K562 (cell line): ENCODE measurements around the gene IFTAP. TPM values are rescaled to one million over a fixed set of nuclear protein-coding genes. Genes with fewer than 3 reads are reported as not detected.

Experiments used
- ARNT ChIP-seq, 2 experiments: fragments of 450-650 bp; IDR thresholded peaks; 2 replicates each; pipeline ENCODE4 v1.6.1; 2016; ENCODE audit warnings: mild to moderate bottlenecking in 1 of 2
- LARP7 ChIP-seq: fragments of 450-650 bp; IDR thresholded peaks from 2 replicates; pipeline ENCODE4 v1.6.1; 2016
- PYGO2 ChIP-seq: fragments of 450-650 bp; IDR thresholded peaks from 2 replicates; pipeline ENCODE4 v1.6.1; 2016; ENCODE audit warnings: mild to moderate bottlenecking, missing genetic modification characterization, moderate library complexity, missing compliant biosample characterization
- RAD51 ChIP-seq: fragments of 450-650 bp; IDR thresholded peaks from 2 replicates; pipeline ENCODE4 v1.7.1; 2016; ENCODE audit warnings: low read depth, mild to moderate bottlenecking, borderline replicate concordance
- TBP ChIP-seq: optimal IDR thresholded peaks from 2 replicates; pipeline ENCODE3; 2011; ENCODE audit warnings: low read depth, low read length, improper control_type of control experiment
- ZNF3 ChIP-seq: fragments of 250-450 bp; sonication (Bioruptor Pico); IDR thresholded peaks from 2 replicates; pipeline ENCODE4 v1.5.0; 2021; ENCODE audit warnings: mild to moderate bottlenecking, moderate library complexity
- ZNF316 ChIP-seq: fragments of 450-650 bp; IDR thresholded peaks from 2 replicates; pipeline ENCODE4 v1.6.1; 2016
- polyA plus RNA-seq, 8 experiments: library from polyadenylated mRNA; depleted of rRNA in 4 of 8; stranded (reverse) in 5 of 8; unstranded in 3 of 8; fragments of >200 nt; fragmentation: Nextera tagmentation in 2 of 8; fragmentation: Illumina TruSeq in 1 of 8; extraction: Ambion mirVana in 2 of 8; extraction: Trizol in 1 of 8; gene quantifications; 2 replicates each; pipeline versions ENCODE4 v1.2.1 to v1.2.3, GENCODE V29; 2011 to 2014; ENCODE audit warnings: inconsistent platforms in 1 of 8, missing spikeins in 1 of 8
- total RNA-seq, 7 experiments: library from RNA; depleted of rRNA in 6 of 7; stranded (reverse); fragments of >200 nt in 6 of 7; fragmentation: Illumina TruSeq in 2 of 7; extraction: Trizol in 2 of 7; gene quantifications; 2 replicates each; pipeline versions ENCODE4 v1.2.1 to v1.2.3, GENCODE V29; 2011 to 2021; ENCODE audit warnings: low replicate concordance in 1 of 7
- TF ChIP-seq, protein P1 (sequence below): fragments of 200-800 bp; sonication (Bioruptor generic); IDR thresholded peaks from 2 replicates; pipeline ENCODE4 v1.6.1; 2017; ENCODE audit warnings: missing genetic modification characterization, missing compliant biosample characterization
- TF ChIP-seq, protein P2 (sequence below): fragments of 450-650 bp; IDR thresholded peaks from 2 replicates; pipeline ENCODE4 v1.6.1; 2017; ENCODE audit warnings: antibody characterized with exemption, mild to moderate bottlenecking
- TF ChIP-seq, protein P3 (sequence below): fragments of 450-650 bp; IDR thresholded peaks from 2 replicates; pipeline ENCODE4 v1.6.1; 2016; ENCODE audit warnings: mild to moderate bottlenecking, moderate library complexity

IFTAP gene
- total and polyA plus RNA-seq, 9 of the 15 experiments (the other 6 are each of a cell fraction or from before 2014, with no cell fraction given) = 9.2 to 30.0 (median 17.0) TPM

DNA sequence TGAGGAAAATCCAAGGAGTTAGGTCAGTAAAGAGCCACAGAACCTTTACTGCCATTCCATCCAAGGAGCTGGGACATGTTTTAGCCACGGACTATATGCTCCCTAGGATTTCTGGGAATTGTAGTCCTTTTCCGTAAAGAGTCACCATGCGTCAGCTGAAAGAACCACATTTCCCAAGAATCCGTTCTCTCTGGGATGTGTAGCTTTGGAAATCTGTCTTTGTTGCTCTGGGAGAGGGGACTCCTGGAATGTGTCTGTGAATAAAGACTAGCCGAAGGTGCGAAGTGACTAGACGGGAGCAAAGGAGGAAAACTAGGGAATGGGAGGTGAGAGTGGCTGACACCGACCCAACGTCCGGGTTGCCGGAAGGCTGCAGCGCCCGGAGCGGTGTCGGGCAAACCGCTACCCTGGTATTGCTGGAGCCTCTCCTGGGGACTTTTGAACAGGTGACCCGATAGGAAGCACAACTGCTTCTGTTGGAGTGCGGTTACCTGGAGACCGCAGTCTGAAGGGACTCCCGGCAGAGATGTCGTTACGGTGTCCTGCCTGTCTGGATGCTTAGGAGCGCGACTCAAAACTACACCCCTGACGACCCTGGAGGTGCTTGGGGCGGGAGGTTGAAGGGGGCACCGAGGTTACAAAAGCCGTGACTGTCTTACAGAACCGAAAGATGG is at the start of gene IFTAP (continued):
- TF ChIP-seq, protein P1, sequence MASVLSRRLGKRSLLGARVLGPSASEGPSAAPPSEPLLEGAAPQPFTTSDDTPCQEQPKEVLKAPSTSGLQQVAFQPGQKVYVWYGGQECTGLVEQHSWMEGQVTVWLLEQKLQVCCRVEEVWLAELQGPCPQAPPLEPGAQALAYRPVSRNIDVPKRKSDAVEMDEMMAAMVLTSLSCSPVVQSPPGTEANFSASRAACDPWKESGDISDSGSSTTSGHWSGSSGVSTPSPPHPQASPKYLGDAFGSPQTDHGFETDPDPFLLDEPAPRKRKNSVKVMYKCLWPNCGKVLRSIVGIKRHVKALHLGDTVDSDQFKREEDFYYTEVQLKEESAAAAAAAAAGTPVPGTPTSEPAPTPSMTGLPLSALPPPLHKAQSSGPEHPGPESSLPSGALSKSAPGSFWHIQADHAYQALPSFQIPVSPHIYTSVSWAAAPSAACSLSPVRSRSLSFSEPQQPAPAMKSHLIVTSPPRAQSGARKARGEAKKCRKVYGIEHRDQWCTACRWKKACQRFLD (CRISPR knock-in tag) = peak; percentile 71; the same call in 1 of the 2 replicates
- TF ChIP-seq ARNT (IDR thresholded peaks at IDR 0.05) (peak in 1 of 2 experiments; percentile 80; a peak in 2 of 4 replicates), ZNF316 (0 out of 2 replicates have a peak, but pooled peaks have one; percentile 10), TBP (peak; percentile 41), ZNF3 (CRISPR knock-in tag) (0 out of 2 replicates have a peak, but pooled peaks have one; percentile 26), LARP7 (no peak), PYGO2 (tag) (peak; percentile 91), RAD51 (no peak)
- TF ChIP-seq, protein P2, sequence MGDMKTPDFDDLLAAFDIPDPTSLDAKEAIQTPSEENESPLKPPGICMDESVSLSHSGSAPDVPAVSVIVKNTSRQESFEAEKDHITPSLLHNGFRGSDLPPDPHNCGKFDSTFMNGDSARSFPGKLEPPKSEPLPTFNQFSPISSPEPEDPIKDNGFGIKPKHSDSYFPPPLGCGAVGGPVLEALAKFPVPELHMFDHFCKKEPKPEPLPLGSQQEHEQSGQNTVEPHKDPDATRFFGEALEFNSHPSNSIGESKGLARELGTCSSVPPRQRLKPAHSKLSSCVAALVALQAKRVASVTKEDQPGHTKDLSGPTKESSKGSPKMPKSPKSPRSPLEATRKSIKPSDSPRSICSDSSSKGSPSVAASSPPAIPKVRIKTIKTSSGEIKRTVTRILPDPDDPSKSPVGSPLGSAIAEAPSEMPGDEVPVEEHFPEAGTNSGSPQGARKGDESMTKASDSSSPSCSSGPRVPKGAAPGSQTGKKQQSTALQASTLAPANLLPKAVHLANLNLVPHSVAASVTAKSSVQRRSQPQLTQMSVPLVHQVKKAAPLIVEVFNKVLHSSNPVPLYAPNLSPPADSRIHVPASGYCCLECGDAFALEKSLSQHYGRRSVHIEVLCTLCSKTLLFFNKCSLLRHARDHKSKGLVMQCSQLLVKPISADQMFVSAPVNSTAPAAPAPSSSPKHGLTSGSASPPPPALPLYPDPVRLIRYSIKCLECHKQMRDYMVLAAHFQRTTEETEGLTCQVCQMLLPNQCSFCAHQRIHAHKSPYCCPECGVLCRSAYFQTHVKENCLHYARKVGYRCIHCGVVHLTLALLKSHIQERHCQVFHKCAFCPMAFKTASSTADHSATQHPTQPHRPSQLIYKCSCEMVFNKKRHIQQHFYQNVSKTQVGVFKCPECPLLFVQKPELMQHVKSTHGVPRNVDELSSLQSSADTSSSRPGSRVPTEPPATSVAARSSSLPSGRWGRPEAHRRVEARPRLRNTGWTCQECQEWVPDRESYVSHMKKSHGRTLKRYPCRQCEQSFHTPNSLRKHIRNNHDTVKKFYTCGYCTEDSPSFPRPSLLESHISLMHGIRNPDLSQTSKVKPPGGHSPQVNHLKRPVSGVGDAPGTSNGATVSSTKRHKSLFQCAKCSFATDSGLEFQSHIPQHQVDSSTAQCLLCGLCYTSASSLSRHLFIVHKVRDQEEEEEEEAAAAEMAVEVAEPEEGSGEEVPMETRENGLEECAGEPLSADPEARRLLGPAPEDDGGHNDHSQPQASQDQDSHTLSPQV = peak; percentile 83; the same call in 1 of the 2 replicates
- TF ChIP-seq, protein P3, sequence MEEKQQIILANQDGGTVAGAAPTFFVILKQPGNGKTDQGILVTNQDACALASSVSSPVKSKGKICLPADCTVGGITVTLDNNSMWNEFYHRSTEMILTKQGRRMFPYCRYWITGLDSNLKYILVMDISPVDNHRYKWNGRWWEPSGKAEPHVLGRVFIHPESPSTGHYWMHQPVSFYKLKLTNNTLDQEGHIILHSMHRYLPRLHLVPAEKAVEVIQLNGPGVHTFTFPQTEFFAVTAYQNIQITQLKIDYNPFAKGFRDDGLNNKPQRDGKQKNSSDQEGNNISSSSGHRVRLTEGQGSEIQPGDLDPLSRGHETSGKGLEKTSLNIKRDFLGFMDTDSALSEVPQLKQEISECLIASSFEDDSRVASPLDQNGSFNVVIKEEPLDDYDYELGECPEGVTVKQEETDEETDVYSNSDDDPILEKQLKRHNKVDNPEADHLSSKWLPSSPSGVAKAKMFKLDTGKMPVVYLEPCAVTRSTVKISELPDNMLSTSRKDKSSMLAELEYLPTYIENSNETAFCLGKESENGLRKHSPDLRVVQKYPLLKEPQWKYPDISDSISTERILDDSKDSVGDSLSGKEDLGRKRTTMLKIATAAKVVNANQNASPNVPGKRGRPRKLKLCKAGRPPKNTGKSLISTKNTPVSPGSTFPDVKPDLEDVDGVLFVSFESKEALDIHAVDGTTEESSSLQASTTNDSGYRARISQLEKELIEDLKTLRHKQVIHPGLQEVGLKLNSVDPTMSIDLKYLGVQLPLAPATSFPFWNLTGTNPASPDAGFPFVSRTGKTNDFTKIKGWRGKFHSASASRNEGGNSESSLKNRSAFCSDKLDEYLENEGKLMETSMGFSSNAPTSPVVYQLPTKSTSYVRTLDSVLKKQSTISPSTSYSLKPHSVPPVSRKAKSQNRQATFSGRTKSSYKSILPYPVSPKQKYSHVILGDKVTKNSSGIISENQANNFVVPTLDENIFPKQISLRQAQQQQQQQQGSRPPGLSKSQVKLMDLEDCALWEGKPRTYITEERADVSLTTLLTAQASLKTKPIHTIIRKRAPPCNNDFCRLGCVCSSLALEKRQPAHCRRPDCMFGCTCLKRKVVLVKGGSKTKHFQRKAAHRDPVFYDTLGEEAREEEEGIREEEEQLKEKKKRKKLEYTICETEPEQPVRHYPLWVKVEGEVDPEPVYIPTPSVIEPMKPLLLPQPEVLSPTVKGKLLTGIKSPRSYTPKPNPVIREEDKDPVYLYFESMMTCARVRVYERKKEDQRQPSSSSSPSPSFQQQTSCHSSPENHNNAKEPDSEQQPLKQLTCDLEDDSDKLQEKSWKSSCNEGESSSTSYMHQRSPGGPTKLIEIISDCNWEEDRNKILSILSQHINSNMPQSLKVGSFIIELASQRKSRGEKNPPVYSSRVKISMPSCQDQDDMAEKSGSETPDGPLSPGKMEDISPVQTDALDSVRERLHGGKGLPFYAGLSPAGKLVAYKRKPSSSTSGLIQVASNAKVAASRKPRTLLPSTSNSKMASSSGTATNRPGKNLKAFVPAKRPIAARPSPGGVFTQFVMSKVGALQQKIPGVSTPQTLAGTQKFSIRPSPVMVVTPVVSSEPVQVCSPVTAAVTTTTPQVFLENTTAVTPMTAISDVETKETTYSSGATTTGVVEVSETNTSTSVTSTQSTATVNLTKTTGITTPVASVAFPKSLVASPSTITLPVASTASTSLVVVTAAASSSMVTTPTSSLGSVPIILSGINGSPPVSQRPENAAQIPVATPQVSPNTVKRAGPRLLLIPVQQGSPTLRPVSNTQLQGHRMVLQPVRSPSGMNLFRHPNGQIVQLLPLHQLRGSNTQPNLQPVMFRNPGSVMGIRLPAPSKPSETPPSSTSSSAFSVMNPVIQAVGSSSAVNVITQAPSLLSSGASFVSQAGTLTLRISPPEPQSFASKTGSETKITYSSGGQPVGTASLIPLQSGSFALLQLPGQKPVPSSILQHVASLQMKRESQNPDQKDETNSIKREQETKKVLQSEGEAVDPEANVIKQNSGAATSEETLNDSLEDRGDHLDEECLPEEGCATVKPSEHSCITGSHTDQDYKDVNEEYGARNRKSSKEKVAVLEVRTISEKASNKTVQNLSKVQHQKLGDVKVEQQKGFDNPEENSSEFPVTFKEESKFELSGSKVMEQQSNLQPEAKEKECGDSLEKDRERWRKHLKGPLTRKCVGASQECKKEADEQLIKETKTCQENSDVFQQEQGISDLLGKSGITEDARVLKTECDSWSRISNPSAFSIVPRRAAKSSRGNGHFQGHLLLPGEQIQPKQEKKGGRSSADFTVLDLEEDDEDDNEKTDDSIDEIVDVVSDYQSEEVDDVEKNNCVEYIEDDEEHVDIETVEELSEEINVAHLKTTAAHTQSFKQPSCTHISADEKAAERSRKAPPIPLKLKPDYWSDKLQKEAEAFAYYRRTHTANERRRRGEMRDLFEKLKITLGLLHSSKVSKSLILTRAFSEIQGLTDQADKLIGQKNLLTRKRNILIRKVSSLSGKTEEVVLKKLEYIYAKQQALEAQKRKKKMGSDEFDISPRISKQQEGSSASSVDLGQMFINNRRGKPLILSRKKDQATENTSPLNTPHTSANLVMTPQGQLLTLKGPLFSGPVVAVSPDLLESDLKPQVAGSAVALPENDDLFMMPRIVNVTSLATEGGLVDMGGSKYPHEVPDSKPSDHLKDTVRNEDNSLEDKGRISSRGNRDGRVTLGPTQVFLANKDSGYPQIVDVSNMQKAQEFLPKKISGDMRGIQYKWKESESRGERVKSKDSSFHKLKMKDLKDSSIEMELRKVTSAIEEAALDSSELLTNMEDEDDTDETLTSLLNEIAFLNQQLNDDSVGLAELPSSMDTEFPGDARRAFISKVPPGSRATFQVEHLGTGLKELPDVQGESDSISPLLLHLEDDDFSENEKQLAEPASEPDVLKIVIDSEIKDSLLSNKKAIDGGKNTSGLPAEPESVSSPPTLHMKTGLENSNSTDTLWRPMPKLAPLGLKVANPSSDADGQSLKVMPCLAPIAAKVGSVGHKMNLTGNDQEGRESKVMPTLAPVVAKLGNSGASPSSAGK = peak; percentile 74
